Muscle of back (tissue), 11 donors: ENCODE results near the gene EFS. TPM values are rescaled to one million over a fixed set of nuclear protein-coding genes. Genes with fewer than 3 reads are reported as not detected.

ENCODE experiments used
- DNase-seq, 3 donors: peaks; one replicate each; pipeline versions ENCODE4 v3.0.0 to v3.0.0-alpha.2; 2013
- polyA plus RNA-seq, 10 donors: library from polyadenylated mRNA; unstranded; fragments of 120-200 nt; gene quantifications; one replicate each; pipeline ENCODE4 v1.2.1, GENCODE V29; 2013; ENCODE audit not compliant: insufficient read length in 10 of 10

Gene EFS
- polyA plus RNA-seq, 10 donors: 36.1 to 52.0 (median 41.6) TPM

DNA sequence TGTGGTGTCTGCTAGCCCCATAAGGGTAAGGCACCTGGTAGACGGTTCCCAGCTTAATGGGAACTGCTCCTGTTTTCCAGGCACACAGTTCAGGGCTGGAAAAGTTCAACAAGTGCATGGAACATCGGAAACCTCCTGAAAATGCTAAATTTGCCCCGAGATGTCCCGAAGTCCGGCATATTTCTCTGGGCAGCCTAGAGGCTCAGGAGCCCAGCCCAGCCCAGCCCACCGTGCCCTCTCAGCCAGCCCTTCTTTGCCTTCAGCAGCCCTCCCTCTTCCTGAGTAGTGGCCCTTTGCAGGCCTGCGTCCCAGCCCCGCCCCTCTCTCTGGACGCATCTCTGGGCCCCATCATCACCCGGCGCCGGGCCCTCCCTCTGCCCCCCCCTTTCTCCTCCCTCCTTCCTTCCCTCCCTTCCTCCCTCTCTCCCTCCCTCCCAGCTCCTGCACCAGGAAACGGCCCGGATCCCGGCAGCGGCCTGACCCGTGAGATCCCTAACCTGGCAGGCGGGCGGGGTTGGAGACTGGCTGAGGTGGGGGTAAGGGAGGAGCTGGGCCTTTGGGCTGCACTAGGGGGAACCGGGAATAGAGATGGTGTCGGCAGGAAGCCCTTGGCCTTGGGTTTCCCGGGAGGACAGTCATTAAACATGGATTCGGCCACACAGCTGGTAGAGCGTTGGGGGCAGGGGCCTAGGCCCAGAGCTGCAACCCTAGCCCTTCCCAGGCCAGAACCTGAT lies 58.4 kb downstream of the EFS start, which contains the start of gene BCL2L2:
Gene BCL2L2 (plus strand): TSS at position 422 of the 734 bp plus-strand sequence. CDS start 935 bp downstream, outside the sequence.
- peak; percentile 88 to 97 (median 94) for DNase-seq

Other genes with a start within 250 kb of the EFS start
- under 1 TPM in 6 of 10 donors, not detected in 4; 0.13 to 0.25 (median 0.18) TPM for gene CEBPE, start 245.9 kb downstream of the EFS start, polyA plus RNA-seq
- 10 to 100 TPM in 2 of 10 donors, 1 to 10 TPM in 8; 3.5 to 15.3 (median 4.0) TPM for gene SLC7A8, start 181.5 kb downstream of the EFS start, polyA plus RNA-seq
- under 1 TPM in 3 of 10 donors, not detected in 7; 0.28 to 0.80 (median 0.35) TPM for gene RNF212B, start 127.2 kb downstream of the EFS start, polyA plus RNA-seq
- gene HOMEZ, start 79.0 kb downstream of the EFS start, polyA plus RNA-seq: 10 to 100 TPM in 5 of 10 donors, 1 to 10 TPM in 5; 8.1 to 11.5 (median 9.8) TPM
- 10 to 100 TPM in 8 of 10 donors, 1 to 10 TPM in 2; 9.4 to 24.3 (median 13.4) TPM for gene PPP1R3E, start 62.3 kb downstream of the EFS start, polyA plus RNA-seq
- 10 to 100 TPM; 28.1 to 36.6 (median 30.8) TPM for gene BCL2L2, start 58.3 kb downstream of the EFS start, polyA plus RNA-seq
- gene PABPN1, start 43.7 kb downstream of the EFS start, polyA plus RNA-seq: 100 to 1,000 TPM in 7 of 10 donors, 10 to 100 TPM in 3; 88.9 to 153 (median 105) TPM
- gene SLC22A17, start 12.3 kb downstream of the EFS start, polyA plus RNA-seq: 10 to 100 TPM; 15.7 to 27.6 (median 20.1) TPM
- gene IL25, start 7.6 kb upstream of the EFS start, polyA plus RNA-seq: not detected
- 1 to 10 TPM in 8 of 10 donors, under 1 TPM in 2; 0.76 to 3.2 (median 2.1) TPM for gene CMTM5, start 11.9 kb upstream of the EFS start, polyA plus RNA-seq
- gene MYH6, start 43.1 kb upstream of the EFS start, polyA plus RNA-seq: 10 to 100 TPM in 1 of 10 donors, 1 to 10 TPM in 9; 2.1 to 10.6 (median 5.5) TPM
- gene MYH7, start 70.5 kb upstream of the EFS start, polyA plus RNA-seq: 1,000 to 10,000 TPM in 2 of 10 donors, 100 to 1,000 TPM in 8; 165 to 1,219 (median 676) TPM
- 10 to 100 TPM; 33.5 to 44.0 (median 38.0) TPM for gene NGDN, start 104.5 kb upstream of the EFS start, polyA plus RNA-seq
- gene ZFHX2, start 186.6 kb upstream of the EFS start, polyA plus RNA-seq: 1 to 10 TPM; 1.4 to 2.9 (median 1.7) TPM
- gene THTPA, start 191.1 kb upstream of the EFS start, polyA plus RNA-seq: 10 to 100 TPM in 9 of 10 donors, 1 to 10 TPM in 1; 9.9 to 15.6 (median 12.0) TPM
- gene AP1G2, start 202.6 kb upstream of the EFS start, polyA plus RNA-seq: 10 to 100 TPM; 11.9 to 29.6 (median 17.6) TPM
- gene JPH4, start 213.6 kb upstream of the EFS start, polyA plus RNA-seq: 1 to 10 TPM in 6 of 10 donors, under 1 TPM in 4; 0.46 to 4.1 (median 1.2) TPM